SK-N-MC (cell line): ENCODE results near the gene WARS2.

Experiments used
- DNase-seq: peaks from one replicate; pipeline ENCODE4 v3.0.0-alpha.2; 2011; ENCODE audit warnings: low read depth, low spot score
- H3K27ac ChIP-seq: fragments of 200-600 bp; sonication (generic); 2 replicates; pipeline ENCODE4 v1.5.1; 2016; ENCODE audit warnings: mixed run types
- H3K36me3 ChIP-seq: fragments of 200-600 bp; sonication (generic); 2 replicates; pipeline ENCODE4 v1.6.1; 2017; ENCODE audit warnings: antibody characterized with exemption, low read length, mixed read lengths; ENCODE audit not compliant: insufficient read depth
- H3K4me3 ChIP-seq: fragments of 200-600 bp; sonication (generic); 2 replicates; pipeline ENCODE4 v1.5.1; 2016
- H3K9ac ChIP-seq: fragments of 200-600 bp; sonication (generic); 2 replicates; pipeline ENCODE4 v1.8.0; 2017; ENCODE audit warnings: mixed run types, mixed read lengths; ENCODE audit not compliant: insufficient read length
- H3K9me3 ChIP-seq: fragments of 200-600 bp; sonication (generic); 2 replicates; pipeline ENCODE4 v1.6.1; 2017; ENCODE audit warnings: low read depth, mild to moderate bottlenecking, antibody characterized with exemption, low read length, moderate library complexity, mixed read lengths
- EZH2 ChIP-seq: fragments of 200-600 bp; sonication (generic); IDR thresholded peaks from one replicate; pipeline ENCODE4 v1.6.1; 2017; ENCODE audit warnings: antibody characterized with exemption
- FOXP2 ChIP-seq: optimal IDR thresholded peaks from 2 replicates; pipeline ENCODE3; 2011; ENCODE audit warnings: mild to moderate bottlenecking, moderate library complexity; ENCODE audit not compliant: insufficient read depth; ENCODE audit errors: extremely low read length, control extremely low read depth
- POLR2AphosphoS5 ChIP-seq: IDR thresholded peaks from 2 replicates; pipeline ENCODE4 v1.6.1; 2012; ENCODE audit warnings: mild to moderate bottlenecking, low read depth, low read length, borderline replicate concordance

The WARS2 gene

GRCh38 chr1:118981436-118981835, 159.0 kb downstream of the WARS2 start:
- DNase-seq = no peak
- Histone ChIP-seq H3K27ac (no peak overlapping the region), H3K9ac (no peak overlapping the region), H3K9me3 (no peaks in the 10 kb centered on the region), H3K36me3 (no peaks in the 10 kb centered on the region), H3K4me3 (no peak overlapping the region)
- TF ChIP-seq POLR2AphosphoS5 = no peak
- no peak for TF ChIP-seq EZH2
- TF ChIP-seq FOXP2 = no peak
